ENCODE results near the gene DSCAML1. TPM values are rescaled to one million over a fixed set of nuclear protein-coding genes. Genes with fewer than 3 reads are reported as not detected.

DSCAML1 gene
- total and polyA plus RNA-seq, 9 of the 15 experiments (the other 6 are each of a cell fraction or from before 2014, with no cell fraction given) = not detected

- TF ChIP-seq ZNF407 (IDR thresholded peaks at IDR 0.05; ENCODE audit: low read depth) = no peak
- TF ChIP-seq ZNF263 (CRISPR knock-in tag; IDR thresholded peaks at IDR 0.05; ENCODE audit: borderline replicate concordance) = no peak
- no peak for TF ChIP-seq POLR2AphosphoS2 (IDR thresholded peaks at IDR 0.05; ENCODE audit: low read length)
- no peak for TF ChIP-seq FOXA3 (CRISPR knock-in tag; conservative IDR thresholded peaks at IDR 0.05 in 1 of 2, IDR thresholded peaks at IDR 0.05 in 1 of 2)
- no peak for TF ChIP-seq MLX (CRISPR knock-in tag; conservative IDR thresholded peaks at IDR 0.05)
- TF ChIP-seq ZBTB8A (IDR thresholded peaks at IDR 0.05; ENCODE audit: partially characterized antibody) = no peak
- TF ChIP-seq HSF4 (CRISPR knock-in tag; IDR thresholded peaks at IDR 0.05; ENCODE audit: borderline replicate concordance) = no peak
- TF ChIP-seq DPF2 (IDR thresholded peaks at IDR 0.05) = no peak
Measured at GRCh38 chr11:117562136-117562535, 234.9 kb downstream of the DSCAML1 start (continued).

Measured in K562 (cell line).